Lower lobe of right lung (tissue), 2 donors: ENCODE measurements around the gene SGCB. TPM values are rescaled to one million over a fixed set of nuclear protein-coding genes. Genes with fewer than 3 reads are reported as not detected.

Experiments used
- ATAC-seq, 2 donors: fragments of 200-7000 bp; cut with Tn5 transposase; one replicate each; pipeline ENCODE4 v1.9.1; 2020 to 2022; ENCODE audit warnings: mild to moderate bottlenecking in 2 of 2, moderate library complexity in 2 of 2
- DNase-seq: peaks from one replicate; pipeline ENCODE4 v3.0.0-alpha.2; 2020
- H3K27ac ChIP-seq: fragments of 200-600 bp; one replicate; pipeline ENCODE4 v1.8.0; 2022
- H3K27me3 ChIP-seq: fragments of 200-600 bp; one replicate; pipeline ENCODE4 v1.8.0; 2022; ENCODE audit warnings: low read depth
- H3K36me3 ChIP-seq: fragments of 200-600 bp; one replicate; pipeline ENCODE4 v1.8.0; 2022; ENCODE audit warnings: mild to moderate bottlenecking
- H3K4me1 ChIP-seq: fragments of 200-600 bp; one replicate; pipeline ENCODE4 v1.8.0; 2022
- H3K4me3 ChIP-seq: fragments of 200-600 bp; one replicate; pipeline ENCODE4 v1.8.0; 2022; ENCODE audit warnings: mild to moderate bottlenecking
- H3K9me3 ChIP-seq: fragments of 200-600 bp; one replicate; pipeline ENCODE4 v1.8.0; 2022
- intact Hi-C: fragments of 100-400 bp; cut with DNase I; formaldehyde crosslinking; loops from one replicate; pipeline ENCODE4 v1.11.0; 2022
- total RNA-seq: library from RNA; stranded (reverse); fragmentation: NEBNext Ultra II Directional; extraction: Animal tissue kit (Norgen Biotek cat#: 25700); gene quantifications from one replicate; pipeline ENCODE4 v1.2.1, GENCODE V29; 2021
- TF ChIP-seq, protein P1 (sequence below): fragments of 200-600 bp; IDR thresholded peaks from one replicate; pipeline ENCODE4 v1.8.0; 2022; ENCODE audit warnings: antibody characterized with exemption, mild to moderate bottlenecking
- donor health status: DM: no; HTN: yes; CAD: no; lungs with severe emphysema.

The SGCB gene
- total RNA-seq, 1 donor from 2014 or later = 23.3 TPM

GRCh38 chr4:52004414-52004813 is 33.7 kb downstream of the SGCB start:
- no peaks in the 10 kb centered on the region for H3K27me3 ChIP-seq
- no peaks in the 10 kb centered on the region for H3K9me3 ChIP-seq
- TF ChIP-seq, protein P1, sequence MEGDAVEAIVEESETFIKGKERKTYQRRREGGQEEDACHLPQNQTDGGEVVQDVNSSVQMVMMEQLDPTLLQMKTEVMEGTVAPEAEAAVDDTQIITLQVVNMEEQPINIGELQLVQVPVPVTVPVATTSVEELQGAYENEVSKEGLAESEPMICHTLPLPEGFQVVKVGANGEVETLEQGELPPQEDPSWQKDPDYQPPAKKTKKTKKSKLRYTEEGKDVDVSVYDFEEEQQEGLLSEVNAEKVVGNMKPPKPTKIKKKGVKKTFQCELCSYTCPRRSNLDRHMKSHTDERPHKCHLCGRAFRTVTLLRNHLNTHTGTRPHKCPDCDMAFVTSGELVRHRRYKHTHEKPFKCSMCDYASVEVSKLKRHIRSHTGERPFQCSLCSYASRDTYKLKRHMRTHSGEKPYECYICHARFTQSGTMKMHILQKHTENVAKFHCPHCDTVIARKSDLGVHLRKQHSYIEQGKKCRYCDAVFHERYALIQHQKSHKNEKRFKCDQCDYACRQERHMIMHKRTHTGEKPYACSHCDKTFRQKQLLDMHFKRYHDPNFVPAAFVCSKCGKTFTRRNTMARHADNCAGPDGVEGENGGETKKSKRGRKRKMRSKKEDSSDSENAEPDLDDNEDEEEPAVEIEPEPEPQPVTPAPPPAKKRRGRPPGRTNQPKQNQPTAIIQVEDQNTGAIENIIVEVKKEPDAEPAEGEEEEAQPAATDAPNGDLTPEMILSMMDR = no peak
- H3K36me3 ChIP-seq = no peaks in the 10 kb centered on the region
- ATAC-seq = no peak
- intact Hi-C loops = no loop called here
- H3K4me3 ChIP-seq = no peak overlapping the region
- DNase-seq = no peak
- H3K4me1 ChIP-seq = no peaks in the 10 kb centered on the region
- H3K27ac ChIP-seq = no peak overlapping the region

DNA sequence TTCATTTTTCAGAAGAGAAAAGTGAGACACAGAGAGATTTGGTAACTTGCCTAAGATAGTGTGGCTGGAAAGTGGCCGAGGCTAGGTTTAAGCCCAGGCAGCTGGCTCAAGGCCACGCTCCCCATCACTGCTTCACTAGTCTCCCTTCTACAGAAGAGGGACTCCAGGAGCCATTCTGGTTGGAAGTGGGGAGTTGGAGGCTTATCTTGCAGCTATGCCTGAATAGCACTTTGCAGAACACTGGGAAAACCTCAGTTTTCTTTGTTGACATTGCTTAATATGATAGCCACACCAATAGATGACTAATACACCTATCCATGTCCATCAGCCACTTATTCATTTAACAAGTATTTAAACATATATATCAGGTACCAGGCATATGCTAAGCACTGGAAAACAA is 36.5 kb downstream of the SGCB start:
- no peak overlapping the region for H3K27ac ChIP-seq
- no peaks in the 10 kb centered on the region for H3K27me3 ChIP-seq
- TF ChIP-seq, protein P1 = no peak
- intact Hi-C loops = no loop called here
- no peaks in the 10 kb centered on the region for H3K36me3 ChIP-seq
- H3K4me1 ChIP-seq = no peaks in the 10 kb centered on the region
- ATAC-seq = no peak
- H3K9me3 ChIP-seq = no peaks in the 10 kb centered on the region
- no peak overlapping the region for H3K4me3 ChIP-seq
- DNase-seq = no peak

DNA sequence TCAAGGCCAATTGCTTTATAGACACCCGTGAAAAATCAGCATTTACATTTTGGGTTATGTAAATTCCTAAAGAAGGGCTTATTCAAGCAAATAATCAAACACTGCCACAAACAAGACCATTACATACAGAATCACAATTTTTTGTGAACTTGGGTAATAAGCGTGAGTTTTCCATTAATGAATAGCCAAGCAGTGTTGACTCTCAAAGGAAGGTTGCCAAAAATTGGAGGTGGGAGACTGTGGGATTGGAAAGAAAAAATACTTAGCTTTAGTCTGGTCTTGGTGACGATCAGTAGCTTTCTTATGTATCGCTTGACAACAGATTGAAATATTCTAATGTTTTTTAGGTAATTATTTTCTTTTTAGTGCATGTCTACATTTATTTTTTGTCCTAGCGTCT is 38.8 kb downstream of the SGCB start:
- DNase-seq = no peak
- no peak overlapping the region for H3K4me3 ChIP-seq
- intact Hi-C loops = no loop called here
- H3K27me3 ChIP-seq = no peaks in the 10 kb centered on the region
- no peaks in the 10 kb centered on the region for H3K36me3 ChIP-seq
- H3K4me1 ChIP-seq = no peaks in the 10 kb centered on the region
- TF ChIP-seq, protein P1 = no peak
- no peak overlapping the region for H3K27ac ChIP-seq
- no peak for ATAC-seq
- no peaks in the 10 kb centered on the region for H3K9me3 ChIP-seq

DNA sequence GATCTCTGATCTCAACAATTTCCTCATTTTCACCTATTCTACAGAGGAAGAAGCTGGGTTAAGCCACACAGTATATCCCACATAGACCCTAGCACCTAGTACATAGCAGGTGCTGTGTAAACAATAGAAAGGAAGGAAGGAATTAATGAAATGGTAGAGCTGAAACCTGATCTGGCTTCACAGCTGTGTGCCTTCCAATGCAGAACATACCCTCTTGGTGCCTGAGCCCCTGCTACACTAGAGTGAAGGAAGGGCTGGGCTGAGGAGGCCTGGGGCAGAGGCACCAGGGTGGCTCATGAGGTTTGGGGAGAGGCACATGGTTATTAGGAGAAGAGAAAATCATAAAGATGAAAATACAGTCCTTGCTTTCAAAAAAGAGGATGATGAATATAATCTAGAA is 39.3 kb downstream of the SGCB start:
- no peaks in the 10 kb centered on the region for H3K36me3 ChIP-seq
- ATAC-seq (no peak), DNase-seq (no peak)
- no peaks in the 10 kb centered on the region for H3K27me3 ChIP-seq
- H3K4me1 ChIP-seq = no peaks in the 10 kb centered on the region
- H3K27ac ChIP-seq = no peak overlapping the region
- TF ChIP-seq, protein P1 = no peak
- intact Hi-C loops = no loop called here
- H3K4me3 ChIP-seq = no peak overlapping the region
- H3K9me3 ChIP-seq = no peaks in the 10 kb centered on the region

- Histone ChIP-seq H3K4me1 (no peaks in the 10 kb centered on the region), H3K27me3 (no peaks in the 10 kb centered on the region), H3K9me3 (no peaks in the 10 kb centered on the region), H3K4me3 (no peak overlapping the region), H3K27ac (no peak overlapping the region), H3K36me3 (no peaks in the 10 kb centered on the region)
- TF ChIP-seq, protein P1 = no peak
- DNase-seq = no peak
- intact Hi-C loops = no loop called here
- ATAC-seq = no peak
Measured at GRCh38 chr4:51997647-51998046, 40.5 kb downstream of the SGCB start.
